Tibial nerve (tissue), 3 donors: ENCODE measurements around the gene SCN5A.

Experiments used
- POLR2A ChIP-seq, 2 donors: fragments of 450-650 bp; IDR thresholded peaks; one replicate each; pipeline ENCODE4 v1.6.1; 2017; ENCODE audit warnings: antibody characterized with exemption in 2 of 2, mild to moderate bottlenecking in 2 of 2, moderate library complexity in 2 of 2
- TF ChIP-seq, protein P1 (sequence below), 5 experiments: fragments of 200-600 bp in 3 of 5; fragments of 450-650 bp in 2 of 5; sonication (generic) in 3 of 5; IDR thresholded peaks; one replicate each; pipeline ENCODE4 v1.5.1; 2016 to 2019; ENCODE audit warnings: antibody characterized with exemption in 5 of 5, mild to moderate bottlenecking in 3 of 5, moderate library complexity in 2 of 5

GRCh38 chr3:38687321-38687720 is 37.8 kb upstream of the SCN5A start:
- TF ChIP-seq, protein P1, sequence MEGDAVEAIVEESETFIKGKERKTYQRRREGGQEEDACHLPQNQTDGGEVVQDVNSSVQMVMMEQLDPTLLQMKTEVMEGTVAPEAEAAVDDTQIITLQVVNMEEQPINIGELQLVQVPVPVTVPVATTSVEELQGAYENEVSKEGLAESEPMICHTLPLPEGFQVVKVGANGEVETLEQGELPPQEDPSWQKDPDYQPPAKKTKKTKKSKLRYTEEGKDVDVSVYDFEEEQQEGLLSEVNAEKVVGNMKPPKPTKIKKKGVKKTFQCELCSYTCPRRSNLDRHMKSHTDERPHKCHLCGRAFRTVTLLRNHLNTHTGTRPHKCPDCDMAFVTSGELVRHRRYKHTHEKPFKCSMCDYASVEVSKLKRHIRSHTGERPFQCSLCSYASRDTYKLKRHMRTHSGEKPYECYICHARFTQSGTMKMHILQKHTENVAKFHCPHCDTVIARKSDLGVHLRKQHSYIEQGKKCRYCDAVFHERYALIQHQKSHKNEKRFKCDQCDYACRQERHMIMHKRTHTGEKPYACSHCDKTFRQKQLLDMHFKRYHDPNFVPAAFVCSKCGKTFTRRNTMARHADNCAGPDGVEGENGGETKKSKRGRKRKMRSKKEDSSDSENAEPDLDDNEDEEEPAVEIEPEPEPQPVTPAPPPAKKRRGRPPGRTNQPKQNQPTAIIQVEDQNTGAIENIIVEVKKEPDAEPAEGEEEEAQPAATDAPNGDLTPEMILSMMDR (IDR thresholded peaks at IDR 0.05): no peak
- no peak for TF ChIP-seq POLR2A (IDR thresholded peaks at IDR 0.05)
